ENCODE results near the gene LGI1. TPM values are rescaled to one million over a fixed set of nuclear protein-coding genes. Genes with fewer than 3 reads are reported as not detected.

LGI1 gene
- under 1 TPM in 1 of 2 donors, not detected in 1; 0.44 TPM for total RNA-seq

DNA sequence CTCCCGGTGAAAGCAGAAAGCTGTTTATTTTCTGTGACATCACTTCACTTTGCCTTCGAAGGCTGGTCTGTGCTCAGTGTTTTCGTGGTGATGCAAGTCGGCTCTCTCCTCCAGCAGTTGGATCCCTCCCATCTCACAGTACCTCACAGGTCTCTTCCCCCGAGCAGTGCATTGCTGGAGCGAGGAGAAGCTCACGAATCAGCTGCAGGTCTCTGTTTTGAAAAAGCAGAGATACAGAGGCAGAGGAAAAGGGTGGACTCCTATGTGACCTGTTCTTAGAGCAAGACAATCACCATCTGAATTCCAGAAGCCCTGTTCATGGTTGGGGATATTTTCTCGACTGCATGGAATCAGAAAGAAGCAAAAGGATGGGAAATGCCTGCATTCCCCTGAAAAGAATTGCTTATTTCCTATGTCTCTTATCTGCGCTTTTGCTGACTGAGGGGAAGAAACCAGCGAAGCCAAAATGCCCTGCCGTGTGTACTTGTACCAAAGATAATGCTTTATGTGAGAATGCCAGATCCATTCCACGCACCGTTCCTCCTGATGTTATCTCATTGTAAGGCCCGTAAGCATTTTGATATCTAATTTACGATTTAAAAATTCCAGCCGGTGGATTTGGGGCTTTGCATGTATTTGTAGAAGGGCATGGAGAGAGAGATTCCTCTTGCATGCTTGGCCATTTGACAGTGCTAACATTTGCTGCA is at the start of gene LGI1:
Gene LGI1, plus strand, starts transcription at position 136 of the 707 bp plus-strand sequence. Its CDS starts 209 bp downstream, at position 345.
- no peak within 1 kb of the TSS for H3K27ac ChIP-seq

DNA sequence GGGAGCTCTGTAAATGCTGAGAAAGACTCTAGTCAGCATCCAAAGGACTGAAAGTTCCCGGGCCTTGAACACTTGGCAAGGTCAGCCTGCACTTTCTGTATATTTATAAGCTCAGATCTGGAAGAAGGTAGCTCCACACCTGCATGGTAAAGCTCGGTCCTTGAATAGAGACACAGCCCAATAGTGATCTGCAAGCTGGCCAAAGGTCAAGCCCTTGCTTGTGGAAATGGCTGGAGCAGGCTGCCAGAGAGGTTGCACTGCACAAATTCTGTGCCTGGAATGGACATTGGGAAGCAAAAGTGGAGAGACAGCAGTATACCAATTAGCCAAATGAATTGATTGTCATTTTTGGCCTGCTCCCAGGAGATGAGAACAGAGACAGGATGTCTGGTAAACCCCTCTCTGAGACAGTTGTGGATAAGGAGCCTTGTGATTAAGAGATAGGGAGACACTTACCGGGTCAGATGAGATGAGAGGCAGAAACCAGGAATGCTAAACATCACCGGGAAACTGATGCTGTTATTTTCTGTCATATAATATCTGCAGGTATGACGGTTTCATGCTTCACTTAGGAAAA is 47.3 kb upstream of the LGI1 start:
- Histone ChIP-seq H3K4me3 (no peak overlapping the region), H3K27ac (no peak overlapping the region), H3K4me1 (no peaks in the 10 kb centered on the region), H3K27me3 (no peaks in the 10 kb centered on the region), H3K36me3 (no peaks in the 10 kb centered on the region), H3K9me3 (no peaks in the 10 kb centered on the region)
- TF ChIP-seq, protein P1, sequence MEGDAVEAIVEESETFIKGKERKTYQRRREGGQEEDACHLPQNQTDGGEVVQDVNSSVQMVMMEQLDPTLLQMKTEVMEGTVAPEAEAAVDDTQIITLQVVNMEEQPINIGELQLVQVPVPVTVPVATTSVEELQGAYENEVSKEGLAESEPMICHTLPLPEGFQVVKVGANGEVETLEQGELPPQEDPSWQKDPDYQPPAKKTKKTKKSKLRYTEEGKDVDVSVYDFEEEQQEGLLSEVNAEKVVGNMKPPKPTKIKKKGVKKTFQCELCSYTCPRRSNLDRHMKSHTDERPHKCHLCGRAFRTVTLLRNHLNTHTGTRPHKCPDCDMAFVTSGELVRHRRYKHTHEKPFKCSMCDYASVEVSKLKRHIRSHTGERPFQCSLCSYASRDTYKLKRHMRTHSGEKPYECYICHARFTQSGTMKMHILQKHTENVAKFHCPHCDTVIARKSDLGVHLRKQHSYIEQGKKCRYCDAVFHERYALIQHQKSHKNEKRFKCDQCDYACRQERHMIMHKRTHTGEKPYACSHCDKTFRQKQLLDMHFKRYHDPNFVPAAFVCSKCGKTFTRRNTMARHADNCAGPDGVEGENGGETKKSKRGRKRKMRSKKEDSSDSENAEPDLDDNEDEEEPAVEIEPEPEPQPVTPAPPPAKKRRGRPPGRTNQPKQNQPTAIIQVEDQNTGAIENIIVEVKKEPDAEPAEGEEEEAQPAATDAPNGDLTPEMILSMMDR (IDR thresholded peaks at IDR 0.05), result no peak
- no peak for DNase-seq (ENCODE audit: low spot score)

More for the DNA sequence above, at the start of gene LGI1:
- no peak for DNase-seq (ENCODE audit: low spot score)
- Histone ChIP-seq H3K27me3 (no peaks in the 10 kb centered on the region), H3K4me3 (peak within 1 kb of the TSS in 1 of 2 donors; percentile 22), H3K9me3 (no peaks in the 10 kb centered on the region), H3K4me1 (peaks cover 0 to 13% of the 10 kb centered on the region in 2 donors), H3K36me3 (no peaks in the 10 kb centered on the region)
- TF ChIP-seq, protein P1 (IDR thresholded peaks at IDR 0.05), result no peak

- TF ChIP-seq, protein P1 (IDR thresholded peaks at IDR 0.05), result no peak
Observed at GRCh38 chr10:93711891-93712290, 45.8 kb upstream of the LGI1 start.

DNA sequence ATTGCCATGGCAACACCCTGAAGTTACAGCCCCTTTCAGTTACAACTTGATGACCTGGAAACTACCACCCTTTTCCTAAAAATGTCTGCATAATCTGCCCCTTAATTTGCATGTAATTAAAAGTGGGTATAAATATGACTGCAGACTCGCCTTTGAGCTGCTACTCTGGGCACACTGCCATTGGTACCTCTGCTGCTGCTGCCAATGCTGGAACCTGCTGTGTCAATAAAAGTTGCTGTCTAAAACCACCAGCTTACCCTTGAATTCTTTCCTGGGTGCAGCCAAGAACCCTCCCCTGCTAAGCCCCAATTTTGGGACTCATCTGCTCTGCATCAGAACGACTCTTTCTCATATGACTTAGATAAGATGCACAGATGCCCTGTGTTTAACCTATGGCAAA is 45.1 kb upstream of the LGI1 start:
- TF ChIP-seq, protein P1 (IDR thresholded peaks at IDR 0.05), result no peak
- no peaks in the 10 kb centered on the region for H3K9me3 ChIP-seq
- no peak overlapping the region for H3K27ac ChIP-seq
- H3K4me3 ChIP-seq, result no peak overlapping the region
- no peaks in the 10 kb centered on the region for H3K36me3 ChIP-seq
- H3K27me3 ChIP-seq, result no peaks in the 10 kb centered on the region
- no peaks in the 10 kb centered on the region for H3K4me1 ChIP-seq
- DNase-seq (ENCODE audit: low spot score), result no peak

More at GRCh38 chr10:93711891-93712290, 45.8 kb upstream of the LGI1 start:
- Histone ChIP-seq H3K27me3 (no peaks in the 10 kb centered on the region), H3K4me1 (no peaks in the 10 kb centered on the region), H3K9me3 (no peaks in the 10 kb centered on the region), H3K36me3 (no peaks in the 10 kb centered on the region), H3K4me3 (no peak overlapping the region), H3K27ac (no peak overlapping the region)
- DNase-seq (ENCODE audit: low spot score), result no peak

DNA sequence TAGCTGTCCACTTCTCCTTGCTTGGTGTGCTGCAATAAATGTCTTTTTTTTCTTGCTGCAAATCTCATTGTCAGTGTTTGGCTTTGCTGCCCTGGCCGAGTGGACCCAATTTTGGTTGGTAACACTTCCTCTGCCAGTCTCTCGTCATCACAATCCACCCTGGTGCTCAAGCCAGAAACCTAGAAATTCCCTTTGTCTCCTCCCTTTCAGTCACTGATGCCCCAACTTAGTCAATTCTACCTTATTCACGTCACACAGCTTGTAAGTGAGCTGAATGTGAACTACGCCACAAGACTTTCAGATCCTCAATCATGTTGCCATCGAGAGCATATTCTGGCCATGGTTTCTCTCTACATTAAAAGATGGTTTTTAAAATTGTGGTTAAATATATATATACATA is 42.4 kb upstream of the LGI1 start:
- Histone ChIP-seq H3K36me3 (no peaks in the 10 kb centered on the region), H3K27ac (no peak overlapping the region), H3K4me1 (no peaks in the 10 kb centered on the region), H3K4me3 (no peak overlapping the region), H3K27me3 (no peaks in the 10 kb centered on the region), H3K9me3 (no peaks in the 10 kb centered on the region)
- DNase-seq (ENCODE audit: low spot score), result no peak
- TF ChIP-seq, protein P1 (IDR thresholded peaks at IDR 0.05), result no peak
